H1 (cell line): ENCODE results near the gene THBS3. TPM values are rescaled to one million over a fixed set of nuclear protein-coding genes. Genes with fewer than 3 reads are reported as not detected.

Experiments used
- BCL11A ChIP-seq, 2 experiments: IDR thresholded peaks; one replicate each; pipeline ENCODE4 v1.6.1; 2011; ENCODE audit warnings: low read depth in 2 of 2, low read length in 2 of 2, mild to moderate bottlenecking in 2 of 2
- CEBPB ChIP-seq: IDR thresholded peaks from 2 replicates; pipeline ENCODE4 v1.6.1; 2012; ENCODE audit warnings: low read depth, low read length
- HDAC2 ChIP-seq, 2 experiments: fragments of 300-600 bp in 1 of 2; sonication (generic) in 1 of 2; IDR thresholded peaks; 2 replicates each; pipeline ENCODE4 v1.6.1; 2011 to 2012; ENCODE audit warnings: low read depth in 2 of 2, low read length in 2 of 2, mild to moderate bottlenecking in 2 of 2, moderate library complexity in 2 of 2, borderline replicate concordance in 1 of 2, inconsistent platforms in 1 of 2
- polyA plus RNA-seq, 7 experiments: library from polyadenylated mRNA; depleted of rRNA in 3 of 7; stranded (reverse) in 5 of 7; unstranded in 2 of 7; fragments of >200 nt in 5 of 7; fragments of 200-250 nt in 2 of 7; gene quantifications; 1 replicate in 5 of 7; 2 replicates in 1 of 7; 4 replicates in 1 of 7; pipeline versions ENCODE4 v1.2.1 to v1.2.3, GENCODE V29; 2011 to 2013; ENCODE audit warnings: missing spikeins in 2 of 7, mixed read lengths in 2 of 7
- total RNA-seq: library from RNA; stranded (reverse); fragmentation: NEBNext Ultra II Directional; extraction: Animal tissue kit (Norgen Biotek cat#: 25700); gene quantifications from 2 replicates; pipeline ENCODE4 v1.2.1, GENCODE V29; 2021
- TF ChIP-seq, protein P1 (sequence below), 3 experiments: IDR thresholded peaks; 1 replicate in 2 of 3; 2 replicates in 1 of 3; pipeline versions ENCODE4 v1.5.1 to v1.6.1; 2011; ENCODE audit warnings: low read length in 3 of 3, mild to moderate bottlenecking in 3 of 3, inconsistent platforms in 2 of 3, low read depth in 1 of 3, moderate library complexity in 1 of 3; ENCODE audit not compliant: insufficient read depth in 1 of 3; ENCODE audit errors: control extremely low read depth in 1 of 3

The THBS3 gene
- total and polyA plus RNA-seq, 2 of the 8 experiments (the other 6 are each of a cell fraction or from before 2014, with no cell fraction given): 3.0 to 3.5 TPM

DNA sequence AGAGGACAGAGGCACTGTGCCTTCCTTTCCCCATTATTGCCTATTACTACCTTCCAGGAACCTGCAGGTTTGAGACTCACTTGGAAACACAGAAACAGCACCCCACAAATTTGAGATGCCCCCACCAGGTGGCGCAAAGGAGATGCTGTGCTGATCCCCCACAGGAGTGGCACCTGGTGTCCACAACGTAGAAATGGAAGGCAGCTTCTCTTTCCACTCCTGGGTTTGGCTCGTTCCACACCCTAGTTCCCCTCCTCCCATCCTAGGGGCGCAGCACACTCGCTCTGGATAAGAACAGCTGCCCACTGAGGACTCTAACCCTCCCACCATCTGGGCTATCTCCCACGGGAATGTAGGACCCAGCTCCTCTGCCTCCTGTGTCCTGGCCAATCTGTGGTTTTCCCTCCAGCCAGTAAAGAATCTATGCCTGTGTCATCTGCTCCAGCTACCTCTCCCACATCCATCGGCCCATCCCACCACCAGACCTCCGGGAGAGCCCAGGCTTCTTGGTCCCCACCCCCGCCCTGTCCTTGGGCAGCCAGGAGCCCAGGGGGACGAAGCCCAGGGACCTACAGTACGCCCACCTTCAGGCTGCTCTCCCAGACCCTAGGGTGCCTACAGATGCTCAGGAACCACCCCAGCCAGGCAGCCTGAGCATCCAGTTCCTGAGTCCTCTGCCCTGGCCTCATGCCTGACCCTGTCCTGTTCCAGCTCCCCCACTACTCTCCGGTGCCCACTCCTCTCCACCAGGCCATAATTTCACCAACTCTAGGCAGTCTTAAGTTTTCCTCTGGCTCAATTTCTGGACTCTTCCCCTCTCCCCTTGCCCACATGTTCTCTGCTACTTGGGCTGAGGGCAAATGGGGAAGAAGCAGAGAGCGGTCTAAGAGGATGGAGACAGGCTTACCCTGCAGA, 549 bp downstream of the THBS3 start (continued):
- TF ChIP-seq, protein P1, sequence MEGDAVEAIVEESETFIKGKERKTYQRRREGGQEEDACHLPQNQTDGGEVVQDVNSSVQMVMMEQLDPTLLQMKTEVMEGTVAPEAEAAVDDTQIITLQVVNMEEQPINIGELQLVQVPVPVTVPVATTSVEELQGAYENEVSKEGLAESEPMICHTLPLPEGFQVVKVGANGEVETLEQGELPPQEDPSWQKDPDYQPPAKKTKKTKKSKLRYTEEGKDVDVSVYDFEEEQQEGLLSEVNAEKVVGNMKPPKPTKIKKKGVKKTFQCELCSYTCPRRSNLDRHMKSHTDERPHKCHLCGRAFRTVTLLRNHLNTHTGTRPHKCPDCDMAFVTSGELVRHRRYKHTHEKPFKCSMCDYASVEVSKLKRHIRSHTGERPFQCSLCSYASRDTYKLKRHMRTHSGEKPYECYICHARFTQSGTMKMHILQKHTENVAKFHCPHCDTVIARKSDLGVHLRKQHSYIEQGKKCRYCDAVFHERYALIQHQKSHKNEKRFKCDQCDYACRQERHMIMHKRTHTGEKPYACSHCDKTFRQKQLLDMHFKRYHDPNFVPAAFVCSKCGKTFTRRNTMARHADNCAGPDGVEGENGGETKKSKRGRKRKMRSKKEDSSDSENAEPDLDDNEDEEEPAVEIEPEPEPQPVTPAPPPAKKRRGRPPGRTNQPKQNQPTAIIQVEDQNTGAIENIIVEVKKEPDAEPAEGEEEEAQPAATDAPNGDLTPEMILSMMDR (IDR thresholded peaks at IDR 0.05; ENCODE audit: control extremely low read depth in 1 of 3, insufficient read depth in 1 of 3, low read depth in 1 of 3, low read length in 3 of 3): peak in 2 of 3 experiments; percentile 89 to 97; a peak in 3 of 4 replicates
- TF ChIP-seq BCL11A (IDR thresholded peaks at IDR 0.05; ENCODE audit: low read depth in 2 of 2, low read length in 2 of 2): no peak
- 0 out of 4 replicates have a peak, but pooled peaks of 1 of the 2 experiments have one; percentile 16 for TF ChIP-seq HDAC2 (IDR thresholded peaks at IDR 0.05; ENCODE audit: borderline replicate concordance in 1 of 2, low read depth in 2 of 2, low read length in 2 of 2)
- no peak for TF ChIP-seq CEBPB
